Ovary (tissue), 9 donors: Measurements from ENCODE around the gene MME. TPM values are rescaled to one million over a fixed set of nuclear protein-coding genes. Genes with fewer than 3 reads are reported as not detected.

Experiments
- DNase-seq, 5 donors: peaks; one replicate each; pipeline ENCODE4 v3.0.0-alpha.2; 2019 to 2020
- H3K27ac ChIP-seq, 2 donors: fragments of 200-600 bp; one replicate each; pipeline versions ENCODE4 v1.5.1 to v1.8.0; 2019 to 2022
- H3K27me3 ChIP-seq: fragments of 200-600 bp; one replicate; pipeline ENCODE4 v1.8.0; 2022
- H3K36me3 ChIP-seq: fragments of 200-600 bp; sonication (generic); one replicate; pipeline ENCODE4 v1.5.1; 2019
- H3K4me1 ChIP-seq: one replicate; pipeline ENCODE4 v1.8.1; 2013; ENCODE audit warnings: mild to moderate bottlenecking, moderate library complexity; ENCODE audit not compliant: insufficient read depth
- H3K4me3 ChIP-seq: fragments of 200-600 bp; sonication (generic); one replicate; pipeline ENCODE4 v1.5.1; 2017
- H3K9me3 ChIP-seq, 2 donors: fragments of 200-600 bp in 1 of 2; sonication (generic) in 1 of 2; one replicate each; pipeline versions ENCODE4 v1.5.1 to v1.8.1; 2013 to 2019; ENCODE audit warnings: mild to moderate bottlenecking in 1 of 2, moderate library complexity in 1 of 2
- CTCF ChIP-seq, 3 donors: fragments of 450-650 bp in 2 of 3; fragments of 200-600 bp in 1 of 3; IDR thresholded peaks; one replicate each; pipeline versions ENCODE4 v1.5.1 to v1.8.0; 2016 to 2022; ENCODE audit warnings: antibody characterized with exemption in 3 of 3, mild to moderate bottlenecking in 1 of 3
- EP300 ChIP-seq: sonication (generic); formaldehyde crosslinking; IDR thresholded peaks from one replicate; pipeline ENCODE4 v1.6.1; 2017; ENCODE audit warnings: antibody characterized with exemption
- POLR2A ChIP-seq: fragments of 450-650 bp; IDR thresholded peaks from one replicate; pipeline ENCODE4 v1.6.1; 2017; ENCODE audit warnings: antibody characterized with exemption, mild to moderate bottlenecking, moderate library complexity
- WGBS, 3 donors: extraction: QIAGEN DNeasy Blood & Tissue Kit in 1 of 3; methylation state at CpG; one replicate each; pipeline versions ENCODE4 v1.1.5 to v1.1.7; 2013 to 2017; 5-methylcytosine and 5-hydroxymethylcytosine counted together
- intact Hi-C, 4 donors: fragments of 100-400 bp; cut with DNase I; formaldehyde crosslinking; loops; one replicate each; pipeline versions ENCODE4 v1.11.0 to v1.15.1; 2022 to 2023
- polyA plus RNA-seq, 2 donors: library from polyadenylated mRNA; stranded (reverse); fragments of 200-250 nt in 1 of 2; fragments of 350-450 nt in 1 of 2; fragmentation: Illumina TruSeq in 1 of 2; extraction: RNeasy Lipid Tissue Mini Kit (QIAGEN cat#74804) in 1 of 2; gene quantifications; one replicate each; pipeline ENCODE4 v1.2.3, GENCODE V29; 2013 to 2014
- total RNA-seq, 7 donors: library from RNA; depleted of rRNA in 2 of 7; stranded (reverse); fragments of >200 nt in 2 of 7; fragmentation: NEBNext Ultra II Directional in 3 of 7; extraction: Animal tissue kit (Norgen Biotek cat#: 25700) in 3 of 7; gene quantifications; one replicate each; pipeline versions ENCODE4 v1.1.0 to v1.2.4, GENCODE V29; 2016 to 2023
- donor health status: DM: no; HTN: no; CAD: no; lungs with moderate emphysema.
- donor health status: DM: no; HTN: no; CAD: no.
- donor health status: Bipolar disorder and iron deficiency.
- donor health status: DM: yes; HTN: yes; CAD: no.
- donor health status: DM: no; HTN: no; CAD: no.
- donor health status: DM: yes; HTN: yes; CAD: no.

Gene MME
- total and polyA plus RNA-seq, 9 donors: 0.56 to 3.1 (median 1.5) TPM

DNA sequence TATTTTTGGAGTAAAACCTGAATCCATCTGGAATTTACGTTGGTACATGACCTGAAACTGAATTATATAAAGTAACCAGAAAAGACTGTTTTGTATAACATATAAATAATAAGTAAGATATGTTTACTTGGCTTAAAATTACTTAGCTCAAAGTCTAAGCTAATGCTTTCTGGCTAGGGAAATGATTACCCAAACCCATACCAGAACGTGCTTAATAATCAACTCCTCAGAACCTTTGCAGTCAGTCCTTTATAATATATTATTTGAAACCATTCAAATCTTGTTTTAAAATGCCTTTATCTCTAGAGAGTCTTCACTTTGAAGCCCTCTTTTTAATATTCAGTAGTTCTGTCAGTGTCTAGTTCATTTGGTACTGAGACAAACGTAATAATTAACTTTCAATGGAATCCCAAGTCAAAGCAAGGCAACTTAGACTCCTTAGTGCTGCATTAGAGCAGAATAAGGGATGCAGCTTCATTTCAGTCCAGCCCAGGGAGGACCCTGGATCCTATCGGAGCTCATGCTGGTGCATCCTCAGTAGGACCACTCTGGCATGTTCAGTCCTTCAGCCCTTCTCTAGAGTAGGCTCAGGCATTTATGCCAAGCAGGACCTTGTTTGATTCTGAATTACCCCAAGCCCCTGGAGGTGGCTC is 81.6 kb downstream of the MME start:
- no peaks in the 10 kb centered on the region for H3K9me3 ChIP-seq
- 74 to 75% (median 74%) methylated on average over 4 of the region's 4 CpGs for WGBS, 3 donors
- intact Hi-C loops: no loop called here

GRCh38 chr3:155164306-155164705 is 84.2 kb downstream of the MME start:
- no peaks in the 10 kb centered on the region for H3K9me3 ChIP-seq
- DNase-seq: no peak
- no peak overlapping the region for H3K4me3 ChIP-seq
- intact Hi-C loops: no loop called here
- H3K27ac ChIP-seq: no peak overlapping the region
- H3K27me3 ChIP-seq: no peaks in the 10 kb centered on the region
- no peaks in the 10 kb centered on the region for H3K4me1 ChIP-seq
- TF ChIP-seq CTCF (IDR thresholded peaks at IDR 0.05): no peak
- no peak for TF ChIP-seq POLR2A
- no peak for TF ChIP-seq EP300
- no peaks in the 10 kb centered on the region for H3K36me3 ChIP-seq

More for the DNA sequence above, 81.6 kb downstream of the MME start:
- H3K4me3 ChIP-seq: no peak overlapping the region
- H3K27ac ChIP-seq: no peak overlapping the region
- H3K27me3 ChIP-seq: no peaks in the 10 kb centered on the region
- H3K36me3 ChIP-seq: no peaks in the 10 kb centered on the region
- no peak for TF ChIP-seq POLR2A
- no peak for TF ChIP-seq EP300
- no peak for TF ChIP-seq CTCF (IDR thresholded peaks at IDR 0.05)
- DNase-seq: no peak
- no peaks in the 10 kb centered on the region for H3K4me1 ChIP-seq

- WGBS, 3 donors: 85 to 92% (median 89%) methylated on average over 2 of the region's 2 CpGs
- no peak for TF ChIP-seq CTCF (IDR thresholded peaks at IDR 0.05)
- TF ChIP-seq EP300: no peak
- no peak for TF ChIP-seq POLR2A
These were observed 86.3 kb downstream of the MME start for GRCh38 chr3:155166441-155166840.

GRCh38 chr3:155169197-155169596 is 89.1 kb downstream of the MME start:
- TF ChIP-seq EP300 (no peak), POLR2A (no peak), CTCF (IDR thresholded peaks at IDR 0.05) (no peak)
- intact Hi-C loops: no loop called here

More at GRCh38 chr3:155166441-155166840, 86.3 kb downstream of the MME start:
- Histone ChIP-seq H3K27ac (no peak overlapping the region), H3K27me3 (no peaks in the 10 kb centered on the region), H3K4me1 (no peaks in the 10 kb centered on the region), H3K36me3 (no peaks in the 10 kb centered on the region), H3K4me3 (no peak overlapping the region), H3K9me3 (no peaks in the 10 kb centered on the region)
- intact Hi-C loops: no loop called here
- no peak for DNase-seq

More at GRCh38 chr3:155169197-155169596, 89.1 kb downstream of the MME start:
- Histone ChIP-seq H3K36me3 (no peaks in the 10 kb centered on the region), H3K9me3 (no peaks in the 10 kb centered on the region), H3K4me1 (no peaks in the 10 kb centered on the region), H3K27me3 (no peaks in the 10 kb centered on the region), H3K27ac (no peak overlapping the region), H3K4me3 (no peak overlapping the region)
- WGBS, 3 donors: 84 to 94% (median 88%) methylated on average over 2 of the region's 2 CpGs
- no peak for DNase-seq
